SK-N-SH treated with all-trans-retinoic acid at 6 μM for 48 hours (cell line): ENCODE measurements around the gene NREP.

Experiments used
- ARNTL ChIP-seq: fragments of 450-650 bp; formaldehyde crosslinking; IDR thresholded peaks from 2 replicates; pipeline ENCODE4 v1.5.0; 2020; ENCODE audit warnings: low read depth, mild to moderate bottlenecking, moderate library complexity, borderline replicate concordance
- CREB5 ChIP-seq: fragments of 250-450 bp; sonication (Bioruptor Pico); IDR thresholded peaks from 2 replicates; pipeline ENCODE4 v1.5.1; 2020; ENCODE audit warnings: low read depth, mild to moderate bottlenecking, moderate library complexity
- CSRNP3 ChIP-seq: fragments of 250-450 bp; sonication (Bioruptor Pico); IDR thresholded peaks from 2 replicates; pipeline ENCODE4 v1.5.1; 2021; ENCODE audit warnings: mild to moderate bottlenecking, moderate library complexity
- GLIS3 ChIP-seq: fragments of 250-450 bp; sonication (Bioruptor Pico); IDR thresholded peaks from 2 replicates; pipeline ENCODE4 v1.5.0; 2020; ENCODE audit warnings: mild to moderate bottlenecking, moderate library complexity
- OSR1 ChIP-seq: fragments of 250-450 bp; sonication (Bioruptor Pico); IDR thresholded peaks from 2 replicates; pipeline ENCODE4 v1.8.0; 2022; ENCODE audit warnings: moderate library complexity, mild to moderate bottlenecking, inconsistent platforms
- RARB ChIP-seq: fragments of 250-450 bp; sonication (Bioruptor Pico); IDR thresholded peaks from 2 replicates; pipeline ENCODE4 v1.8.0; 2021; ENCODE audit warnings: mild to moderate bottlenecking, moderate library complexity
- TCF4 ChIP-seq: fragments of 250-450 bp; sonication (Bioruptor Pico); IDR thresholded peaks from 2 replicates; pipeline ENCODE4 v1.8.0; 2021; ENCODE audit warnings: mild to moderate bottlenecking, moderate library complexity, borderline replicate concordance
- TOX ChIP-seq: fragments of 250-450 bp; sonication (Bioruptor Pico); IDR thresholded peaks from 2 replicates; pipeline ENCODE4 v1.8.0; 2021; ENCODE audit warnings: mild to moderate bottlenecking, moderate library complexity, borderline replicate concordance
- ZC3H10 ChIP-seq: fragments of 250-450 bp; sonication (Bioruptor Pico); IDR thresholded peaks from 2 replicates; pipeline ENCODE4 v1.5.1; 2021; ENCODE audit warnings: mild to moderate bottlenecking, moderate library complexity
- ZFP30 ChIP-seq: fragments of 450-650 bp; formaldehyde crosslinking; IDR thresholded peaks from 2 replicates; pipeline ENCODE4 v1.5.0; 2022; ENCODE audit warnings: mild to moderate bottlenecking, moderate library complexity
- ZNF565 ChIP-seq: fragments of 450-650 bp; formaldehyde crosslinking; conservative IDR thresholded peaks from 2 replicates; pipeline ENCODE4 v1.5.0; 2020; ENCODE audit warnings: low read depth, mild to moderate bottlenecking, moderate library complexity
- ZNF70 ChIP-seq: fragments of 450-650 bp; formaldehyde crosslinking; IDR thresholded peaks from 2 replicates; pipeline ENCODE4 v1.5.0; 2020; ENCODE audit warnings: mild to moderate bottlenecking, moderate library complexity
- ZNF8 ChIP-seq: fragments of 450-650 bp; formaldehyde crosslinking; IDR thresholded peaks from 2 replicates; pipeline ENCODE4 v1.5.0; 2020; ENCODE audit warnings: mild to moderate bottlenecking, moderate library complexity
- TF ChIP-seq, protein P1 (sequence below): fragments of 250-450 bp; sonication (Bioruptor Pico); IDR thresholded peaks from 2 replicates; pipeline ENCODE4 v1.8.0; 2020; ENCODE audit warnings: mild to moderate bottlenecking, moderate library complexity, borderline replicate concordance

- TF ChIP-seq CREB5 (CRISPR knock-in tag) (no peak), ZFP30 (no peak), ZNF8 (CRISPR knock-in tag) (no peak), TCF4 (CRISPR knock-in tag) (no peak), ZNF70 (CRISPR knock-in tag) (no peak), ZC3H10 (CRISPR knock-in tag) (no peak), RARB (CRISPR knock-in tag) (no peak), GLIS3 (CRISPR knock-in tag) (no peak), ZNF565 (CRISPR knock-in tag) (no peak), ARNTL (CRISPR knock-in tag) (no peak), CSRNP3 (CRISPR knock-in tag) (no peak), TOX (CRISPR knock-in tag) (no peak), OSR1 (no peak)
- TF ChIP-seq, protein P1, sequence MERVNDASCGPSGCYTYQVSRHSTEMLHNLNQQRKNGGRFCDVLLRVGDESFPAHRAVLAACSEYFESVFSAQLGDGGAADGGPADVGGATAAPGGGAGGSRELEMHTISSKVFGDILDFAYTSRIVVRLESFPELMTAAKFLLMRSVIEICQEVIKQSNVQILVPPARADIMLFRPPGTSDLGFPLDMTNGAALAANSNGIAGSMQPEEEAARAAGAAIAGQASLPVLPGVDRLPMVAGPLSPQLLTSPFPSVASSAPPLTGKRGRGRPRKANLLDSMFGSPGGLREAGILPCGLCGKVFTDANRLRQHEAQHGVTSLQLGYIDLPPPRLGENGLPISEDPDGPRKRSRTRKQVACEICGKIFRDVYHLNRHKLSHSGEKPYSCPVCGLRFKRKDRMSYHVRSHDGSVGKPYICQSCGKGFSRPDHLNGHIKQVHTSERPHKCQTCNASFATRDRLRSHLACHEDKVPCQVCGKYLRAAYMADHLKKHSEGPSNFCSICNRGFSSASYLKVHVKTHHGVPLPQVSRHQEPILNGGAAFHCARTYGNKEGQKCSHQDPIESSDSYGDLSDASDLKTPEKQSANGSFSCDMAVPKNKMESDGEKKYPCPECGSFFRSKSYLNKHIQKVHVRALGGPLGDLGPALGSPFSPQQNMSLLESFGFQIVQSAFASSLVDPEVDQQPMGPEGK (CRISPR knock-in tag): no peak
These were observed 22.4 kb downstream of the NREP start for GRCh38 chr5:111734597-111734996.
